HepG2 (cell line): ENCODE data around the gene ZNF524. TPM values are rescaled to one million over a fixed set of nuclear protein-coding genes. Genes with fewer than 3 reads are reported as not detected.

Experiments
- CHD2 ChIP-seq: IDR thresholded peaks from 2 replicates; pipeline ENCODE4 v1.6.1; 2011; ENCODE audit warnings: low read depth, low read length, improper control_type of control experiment
- HDAC1 ChIP-seq: sonication (generic); formaldehyde crosslinking; IDR thresholded peaks from 2 replicates; pipeline ENCODE4 v1.5.1; 2020; ENCODE audit warnings: mild to moderate bottlenecking, missing genetic modification reagents
- HDAC2 ChIP-seq: sonication (generic); formaldehyde crosslinking; IDR thresholded peaks from 2 replicates; pipeline ENCODE4 v1.4.0; 2020; ENCODE audit warnings: missing genetic modification reagents
- KDM4B ChIP-seq: sonication (generic); formaldehyde crosslinking; IDR thresholded peaks from 2 replicates; pipeline ENCODE4 v1.4.0; 2020; ENCODE audit warnings: missing genetic modification reagents
- KDM5A ChIP-seq: fragments of 200-600 bp; sonication (generic); IDR thresholded peaks from 2 replicates; pipeline ENCODE4 v1.7.0; 2018; ENCODE audit warnings: antibody characterized with exemption, mild to moderate bottlenecking, low read length, borderline replicate concordance
- RXRA ChIP-seq: sonication (generic); formaldehyde crosslinking; IDR thresholded peaks from 2 replicates; pipeline ENCODE4 v1.5.1; 2020; ENCODE audit warnings: missing genetic modification reagents
- SRF ChIP-seq: IDR thresholded peaks from 2 replicates; pipeline ENCODE4 v1.6.1; 2011; ENCODE audit warnings: mild to moderate bottlenecking, low read depth, low read length, moderate library complexity
- SYNCRIP ChIP-seq: fragments of 200-400 bp; formaldehyde crosslinking; IDR thresholded peaks from 2 replicates; pipeline ENCODE4 v1.6.1; 2018; ENCODE audit warnings: mild to moderate bottlenecking, low read depth, low read length; ENCODE audit not compliant: insufficient read depth
- TAF1 ChIP-seq: sonication (generic); formaldehyde crosslinking; IDR thresholded peaks from 2 replicates; pipeline ENCODE4 v1.4.0; 2020; ENCODE audit warnings: missing genetic modification reagents
- XRCC5 ChIP-seq: fragments of 200-400 bp; formaldehyde crosslinking; optimal IDR thresholded peaks from 2 replicates; pipeline ENCODE3; 2017; ENCODE audit warnings: mild to moderate bottlenecking, low read length
- ZKSCAN5 ChIP-seq: sonication (generic); formaldehyde crosslinking; IDR thresholded peaks from 2 replicates; pipeline ENCODE4 v1.5.1; 2020; ENCODE audit warnings: mild to moderate bottlenecking, missing genetic modification reagents
- ZNF232 ChIP-seq: sonication (generic); formaldehyde crosslinking; IDR thresholded peaks from 2 replicates; pipeline ENCODE4 v1.4.0; 2020; ENCODE audit warnings: missing genetic modification reagents, borderline replicate concordance
- ZNF382 ChIP-seq: sonication (generic); formaldehyde crosslinking; IDR thresholded peaks from 2 replicates; pipeline ENCODE4 v1.5.0; 2020; ENCODE audit warnings: missing genetic modification reagents, mild to moderate bottlenecking, borderline replicate concordance
- ZNF468 ChIP-seq: sonication (generic); formaldehyde crosslinking; IDR thresholded peaks from 2 replicates; pipeline ENCODE4 v1.8.0; 2022; ENCODE audit warnings: mild to moderate bottlenecking, moderate library complexity, missing genetic modification reagents
- ZNF530 ChIP-seq: sonication (generic); formaldehyde crosslinking; IDR thresholded peaks from 2 replicates; pipeline ENCODE4 v1.5.0; 2020; ENCODE audit warnings: low read depth, mild to moderate bottlenecking, missing genetic modification reagents
- ZNF629 ChIP-seq: sonication (generic); formaldehyde crosslinking; conservative IDR thresholded peaks from 2 replicates; pipeline ENCODE4 v1.5.0; 2020; ENCODE audit warnings: missing genetic modification reagents
- ZNF703 ChIP-seq: sonication (generic); formaldehyde crosslinking; IDR thresholded peaks from 2 replicates; pipeline ENCODE4 v1.5.1; 2020; ENCODE audit warnings: missing genetic modification reagents, mild to moderate bottlenecking, moderate library complexity, borderline replicate concordance
- ZNF75D ChIP-seq: sonication (generic); formaldehyde crosslinking; IDR thresholded peaks from 2 replicates; pipeline ENCODE4 v1.8.1; 2023; ENCODE audit warnings: missing genetic modification reagents, mild to moderate bottlenecking, borderline replicate concordance
- ZNF766 ChIP-seq: sonication (generic); formaldehyde crosslinking; IDR thresholded peaks from 2 replicates; pipeline ENCODE4 v1.5.0; 2020; ENCODE audit warnings: missing genetic modification reagents, borderline replicate concordance
- ZNF773 ChIP-seq: sonication (generic); formaldehyde crosslinking; IDR thresholded peaks from 2 replicates; pipeline ENCODE4 v1.4.0; 2020; ENCODE audit warnings: missing genetic modification reagents, borderline replicate concordance
- polyA plus RNA-seq, 8 experiments: library from polyadenylated mRNA; depleted of rRNA in 3 of 8; stranded (reverse) in 7 of 8; unstranded in 1 of 8; fragments of >200 nt; fragmentation: Illumina TruSeq in 4 of 8; extraction: Trizol in 4 of 8; gene quantifications; 2 replicates each; pipeline versions ENCODE4 v1.2.1 to v1.2.3, GENCODE V29; 2011 to 2016; ENCODE audit warnings: low read depth in 4 of 8, missing spikeins in 1 of 8, mixed read lengths in 1 of 8; ENCODE audit not compliant: insufficient read depth in 1 of 8
- total RNA-seq, 5 experiments: library from RNA; depleted of rRNA; stranded (reverse); fragments of >200 nt; fragmentation: Illumina TruSeq; extraction: Trizol; gene quantifications; 2 replicates each; pipeline ENCODE4 v1.2.3, GENCODE V29; 2016; ENCODE audit warnings: low read depth in 1 of 5
- TF ChIP-seq, protein P1 (sequence below): sonication (generic); formaldehyde crosslinking; conservative IDR thresholded peaks from 2 replicates; pipeline ENCODE4 v1.8.1; 2023; ENCODE audit warnings: missing genetic modification reagents
- TF ChIP-seq, protein P2 (sequence below), 2 experiments: fragments of 450-650 bp in 1 of 2; sonication (generic) in 1 of 2; formaldehyde crosslinking; IDR thresholded peaks; 2 replicates each; pipeline versions ENCODE4 v1.5.0 to v1.8.0; 2020 to 2022; ENCODE audit warnings: mild to moderate bottlenecking in 1 of 2, missing genetic modification reagents in 1 of 2
- TF ChIP-seq, protein P3 (sequence below): sonication (generic); formaldehyde crosslinking; IDR thresholded peaks from 2 replicates; pipeline ENCODE4 v1.4.0; 2020; ENCODE audit warnings: missing genetic modification reagents
- TF ChIP-seq, protein P4 (sequence below): sonication (generic); formaldehyde crosslinking; IDR thresholded peaks from 2 replicates; pipeline ENCODE4 v1.4.0; 2020; ENCODE audit warnings: missing genetic modification reagents
- TF ChIP-seq, protein P5 (sequence below): sonication (generic); formaldehyde crosslinking; IDR thresholded peaks from 2 replicates; pipeline ENCODE4 v1.9.0; 2022; ENCODE audit warnings: low read depth, missing genetic modification reagents

Gene ZNF524
- total and polyA plus RNA-seq, 2 of the 13 experiments (the other 11 are each of a cell fraction or from before 2014, with no cell fraction given) = 3.2 to 4.6 TPM

DNA sequence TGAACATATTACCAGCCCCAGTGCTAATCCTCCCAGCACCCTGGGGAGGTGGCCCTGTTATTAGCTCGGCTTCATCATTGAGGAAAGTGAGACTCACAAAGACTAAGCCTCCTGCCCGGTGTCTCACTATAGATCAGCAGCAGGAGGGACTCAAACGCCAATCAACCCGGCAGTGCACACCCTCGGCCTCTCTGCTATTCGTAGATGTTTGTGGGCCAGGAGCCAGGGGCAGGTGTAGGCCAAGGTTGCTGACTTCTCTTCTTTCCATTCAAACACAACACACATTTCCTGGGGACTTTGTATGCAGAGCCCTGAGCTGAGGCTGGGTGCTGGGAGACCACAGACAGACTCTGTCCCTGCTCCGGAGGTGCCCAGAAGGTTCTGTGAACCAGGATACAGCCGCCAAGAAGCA, 45.3 kb upstream of the ZNF524 start (continued):
- TF ChIP-seq ZKSCAN5 (CRISPR knock-in tag) (no peak), CHD2 (no peak), ZNF232 (CRISPR knock-in tag) (no peak), ZNF629 (no peak), HDAC2 (0 out of 2 replicates have a peak, but pooled peaks have one; percentile 18), ZNF468 (CRISPR knock-in tag) (no peak), ZNF766 (CRISPR knock-in tag) (no peak), XRCC5 (no peak), ZNF382 (CRISPR knock-in tag) (no peak), SYNCRIP (no peak), KDM5A (no peak), RXRA (0 out of 2 replicates have a peak, but pooled peaks have one; percentile 18), ZNF703 (CRISPR knock-in tag) (no peak), KDM4B (CRISPR knock-in tag) (no peak), HDAC1 (CRISPR knock-in tag) (0 out of 2 replicates have a peak, but pooled peaks have one; percentile 17), ZNF75D (CRISPR knock-in tag) (no peak), TAF1 (CRISPR knock-in tag) (no peak), ZNF773 (CRISPR knock-in tag) (no peak), SRF (no peak), ZNF530 (CRISPR knock-in tag) (no peak)
- TF ChIP-seq, protein P1, sequence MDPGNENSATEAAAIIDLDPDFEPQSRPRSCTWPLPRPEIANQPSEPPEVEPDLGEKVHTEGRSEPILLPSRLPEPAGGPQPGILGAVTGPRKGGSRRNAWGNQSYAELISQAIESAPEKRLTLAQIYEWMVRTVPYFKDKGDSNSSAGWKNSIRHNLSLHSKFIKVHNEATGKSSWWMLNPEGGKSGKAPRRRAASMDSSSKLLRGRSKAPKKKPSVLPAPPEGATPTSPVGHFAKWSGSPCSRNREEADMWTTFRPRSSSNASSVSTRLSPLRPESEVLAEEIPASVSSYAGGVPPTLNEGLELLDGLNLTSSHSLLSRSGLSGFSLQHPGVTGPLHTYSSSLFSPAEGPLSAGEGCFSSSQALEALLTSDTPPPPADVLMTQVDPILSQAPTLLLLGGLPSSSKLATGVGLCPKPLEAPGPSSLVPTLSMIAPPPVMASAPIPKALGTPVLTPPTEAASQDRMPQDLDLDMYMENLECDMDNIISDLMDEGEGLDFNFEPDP (CRISPR knock-in tag) = no peak
- TF ChIP-seq, protein P2, sequence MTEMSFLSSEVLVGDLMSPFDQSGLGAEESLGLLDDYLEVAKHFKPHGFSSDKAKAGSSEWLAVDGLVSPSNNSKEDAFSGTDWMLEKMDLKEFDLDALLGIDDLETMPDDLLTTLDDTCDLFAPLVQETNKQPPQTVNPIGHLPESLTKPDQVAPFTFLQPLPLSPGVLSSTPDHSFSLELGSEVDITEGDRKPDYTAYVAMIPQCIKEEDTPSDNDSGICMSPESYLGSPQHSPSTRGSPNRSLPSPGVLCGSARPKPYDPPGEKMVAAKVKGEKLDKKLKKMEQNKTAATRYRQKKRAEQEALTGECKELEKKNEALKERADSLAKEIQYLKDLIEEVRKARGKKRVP (CRISPR knock-in tag; IDR thresholded peaks at IDR 0.05) = no peak
- TF ChIP-seq, protein P3, sequence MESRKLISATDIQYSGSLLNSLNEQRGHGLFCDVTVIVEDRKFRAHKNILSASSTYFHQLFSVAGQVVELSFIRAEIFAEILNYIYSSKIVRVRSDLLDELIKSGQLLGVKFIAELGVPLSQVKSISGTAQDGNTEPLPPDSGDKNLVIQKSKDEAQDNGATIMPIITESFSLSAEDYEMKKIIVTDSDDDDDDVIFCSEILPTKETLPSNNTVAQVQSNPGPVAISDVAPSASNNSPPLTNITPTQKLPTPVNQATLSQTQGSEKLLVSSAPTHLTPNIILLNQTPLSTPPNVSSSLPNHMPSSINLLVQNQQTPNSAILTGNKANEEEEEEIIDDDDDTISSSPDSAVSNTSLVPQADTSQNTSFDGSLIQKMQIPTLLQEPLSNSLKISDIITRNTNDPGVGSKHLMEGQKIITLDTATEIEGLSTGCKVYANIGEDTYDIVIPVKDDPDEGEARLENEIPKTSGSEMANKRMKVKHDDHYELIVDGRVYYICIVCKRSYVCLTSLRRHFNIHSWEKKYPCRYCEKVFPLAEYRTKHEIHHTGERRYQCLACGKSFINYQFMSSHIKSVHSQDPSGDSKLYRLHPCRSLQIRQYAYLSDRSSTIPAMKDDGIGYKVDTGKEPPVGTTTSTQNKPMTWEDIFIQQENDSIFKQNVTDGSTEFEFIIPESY (CRISPR knock-in tag) = no peak
- TF ChIP-seq, protein P4, sequence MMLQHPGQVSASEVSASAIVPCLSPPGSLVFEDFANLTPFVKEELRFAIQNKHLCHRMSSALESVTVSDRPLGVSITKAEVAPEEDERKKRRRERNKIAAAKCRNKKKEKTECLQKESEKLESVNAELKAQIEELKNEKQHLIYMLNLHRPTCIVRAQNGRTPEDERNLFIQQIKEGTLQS (CRISPR knock-in tag) = no peak
- TF ChIP-seq, protein P5, sequence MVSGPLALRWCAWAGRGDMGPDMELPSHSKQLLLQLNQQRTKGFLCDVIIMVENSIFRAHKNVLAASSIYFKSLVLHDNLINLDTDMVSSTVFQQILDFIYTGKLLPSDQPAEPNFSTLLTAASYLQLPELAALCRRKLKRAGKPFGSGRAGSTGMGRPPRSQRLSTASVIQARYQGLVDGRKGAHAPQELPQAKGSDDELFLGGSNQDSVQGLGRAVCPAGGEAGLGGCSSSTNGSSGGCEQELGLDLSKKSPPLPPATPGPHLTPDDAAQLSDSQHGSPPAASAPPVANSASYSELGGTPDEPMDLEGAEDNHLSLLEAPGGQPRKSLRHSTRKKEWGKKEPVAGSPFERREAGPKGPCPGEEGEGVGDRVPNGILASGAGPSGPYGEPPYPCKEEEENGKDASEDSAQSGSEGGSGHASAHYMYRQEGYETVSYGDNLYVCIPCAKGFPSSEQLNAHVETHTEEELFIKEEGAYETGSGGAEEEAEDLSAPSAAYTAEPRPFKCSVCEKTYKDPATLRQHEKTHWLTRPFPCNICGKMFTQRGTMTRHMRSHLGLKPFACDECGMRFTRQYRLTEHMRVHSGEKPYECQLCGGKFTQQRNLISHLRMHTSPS (CRISPR knock-in tag) = no peak
